Mammary epithelial cell (primary cell): ENCODE measurements around the gene RAD51B.

Experiments used
- CTCF ChIP-seq, 2 donors: IDR thresholded peaks in 1 of 2; conservative IDR thresholded peaks in 1 of 2; 2 replicates each; pipeline ENCODE4 v1.5.1; 2011 to 2012; ENCODE audit warnings: inconsistent platforms in 2 of 2, low read length in 2 of 2, mild to moderate bottlenecking in 2 of 2, control low read depth in 1 of 2, low read depth in 1 of 2; ENCODE audit not compliant: insufficient read depth in 1 of 2; ENCODE audit errors: extremely low read depth in 1 of 2
- EZH2 ChIP-seq: IDR thresholded peaks from 2 replicates; pipeline ENCODE4 v1.6.1; 2012; ENCODE audit warnings: low read length, inconsistent platforms, borderline replicate concordance

GRCh38 chr14:67934862-67935261 lies 115.3 kb downstream of the RAD51B start:
- TF ChIP-seq CTCF (conservative IDR thresholded peaks at IDR 0.05 in 1 of 2, IDR thresholded peaks at IDR 0.05 in 1 of 2; ENCODE audit: extremely low read depth in 1 of 2, insufficient read depth in 1 of 2, low read depth in 1 of 2, low read length in 2 of 2) (no peak), EZH2 (no peak)
